Measurements from ENCODE around the gene EPHB1. TPM values are rescaled to one million over a fixed set of nuclear protein-coding genes. Genes with fewer than 3 reads are reported as not detected.

The EPHB1 gene
- total and polyA plus RNA-seq, 2 of the 13 experiments (the other 11 are each of a cell fraction or from before 2014, with no cell fraction given): 0.07 to 0.21 TPM

DNA sequence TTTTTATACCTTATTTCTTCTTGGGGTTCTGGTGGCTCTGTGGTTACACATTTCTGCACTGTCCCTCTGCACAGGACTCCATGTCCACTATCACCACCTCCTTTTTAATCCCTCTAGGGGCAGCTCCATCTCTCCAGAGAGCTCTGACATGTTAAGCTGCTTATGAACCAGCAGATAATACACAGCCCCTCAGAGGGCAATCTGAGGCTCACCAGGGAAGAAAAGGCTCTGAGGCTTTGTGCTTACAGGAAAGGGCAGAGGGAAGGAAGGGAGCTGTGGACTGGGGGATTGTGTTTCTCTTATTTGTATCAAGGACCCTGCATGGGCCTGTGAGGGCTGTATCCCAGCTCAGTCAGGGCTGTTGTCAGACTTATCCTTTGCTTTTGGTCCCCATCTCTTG is 164.5 kb downstream of the EPHB1 start:
- no peak for ATAC-seq
- no peak overlapping the region for H3K4me2 ChIP-seq (ENCODE audit: low read depth, low read length)
- H4K20me1 ChIP-seq (ENCODE audit: insufficient read depth, low read length): no peaks in the 10 kb centered on the region
- H3K9ac ChIP-seq (ENCODE audit: insufficient read depth, low read depth, low read length): no peak overlapping the region
- H3K27me3 ChIP-seq (ENCODE audit: control insufficient read depth in 1 of 2, insufficient read depth in 2 of 2, low read length in 2 of 2): no peaks in the 10 kb centered on the region; a peak in 2 of 5 replicates
- no peaks in the 10 kb centered on the region for H3K36me3 ChIP-seq (replicated peaks in 1 of 2; ENCODE audit: control insufficient read depth in 1 of 2, insufficient read depth in 2 of 2, low read length in 2 of 2)
- POLR2A ChIA-PET: no interaction called here
- CTCF ChIA-PET (ENCODE audit: low intra/inter-chr PET ratio, low total read pairs): no interaction called here
- H3K4me3 ChIP-seq (replicated peaks in 1 of 3; ENCODE audit: insufficient read depth in 1 of 3, low read depth in 2 of 3, low read length in 3 of 3): no peak overlapping the region
- no peak overlapping the region for H3K27ac ChIP-seq (ENCODE audit: extremely low read length, insufficient read depth, low read length)
- intact Hi-C loops (cut with micrococcal nuclease; ENCODE audit: unreplicated experiment) (no loop called here), in situ Hi-C loops (cut with HindIII; ENCODE audit: extremely low pct_ligation_motif_present, low pct_unique_long_range_greater_than_20kb) (no loop called here)
- no peak for FAIRE-seq
- TF ChIP-seq ZNF225 (CRISPR knock-in tag; IDR thresholded peaks at IDR 0.05): no peak
- no peak for TF ChIP-seq ZMYM2 (CRISPR knock-in tag; IDR thresholded peaks at IDR 0.05)
- TF ChIP-seq DNMT1 (CRISPR knock-in tag; IDR thresholded peaks at IDR 0.05): no peak
- no peak for TF ChIP-seq ZNF776 (CRISPR knock-in tag; IDR thresholded peaks at IDR 0.05)
- no peak for TF ChIP-seq KDM4B (CRISPR knock-in tag; IDR thresholded peaks at IDR 0.05)
- no peak for TF ChIP-seq SALL2 (CRISPR knock-in tag; IDR thresholded peaks at IDR 0.05)
- TF ChIP-seq, protein P1, sequence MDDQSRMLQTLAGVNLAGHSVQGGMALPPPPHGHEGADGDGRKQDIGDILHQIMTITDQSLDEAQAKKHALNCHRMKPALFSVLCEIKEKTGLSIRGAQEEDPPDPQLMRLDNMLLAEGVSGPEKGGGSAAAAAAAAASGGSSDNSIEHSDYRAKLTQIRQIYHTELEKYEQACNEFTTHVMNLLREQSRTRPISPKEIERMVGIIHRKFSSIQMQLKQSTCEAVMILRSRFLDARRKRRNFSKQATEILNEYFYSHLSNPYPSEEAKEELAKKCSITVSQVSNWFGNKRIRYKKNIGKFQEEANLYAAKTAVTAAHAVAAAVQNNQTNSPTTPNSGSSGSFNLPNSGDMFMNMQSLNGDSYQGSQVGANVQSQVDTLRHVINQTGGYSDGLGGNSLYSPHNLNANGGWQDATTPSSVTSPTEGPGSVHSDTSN (CRISPR knock-in tag; IDR thresholded peaks at IDR 0.05; ENCODE audit: borderline replicate concordance): no peak
- TF ChIP-seq ZSCAN30 (CRISPR knock-in tag; IDR thresholded peaks at IDR 0.05): no peak
- no peak for TF ChIP-seq HOXA7 (CRISPR knock-in tag; IDR thresholded peaks at IDR 0.05)
- TF ChIP-seq MEF2D (CRISPR knock-in tag; IDR thresholded peaks at IDR 0.05): no peak
- TF ChIP-seq ZNF773 (CRISPR knock-in tag; IDR thresholded peaks at IDR 0.05; ENCODE audit: borderline replicate concordance): no peak
- TF ChIP-seq HOXD1 (CRISPR knock-in tag; IDR thresholded peaks at IDR 0.05): no peak
- TF ChIP-seq POLR2G (IDR thresholded peaks at IDR 0.05; ENCODE audit: low read depth, low read length): no peak
- no peak for TF ChIP-seq KLF9 (CRISPR knock-in tag; IDR thresholded peaks at IDR 0.05; ENCODE audit: low read depth)
- TF ChIP-seq TBX2 (CRISPR knock-in tag; IDR thresholded peaks at IDR 0.05; ENCODE audit: borderline replicate concordance): no peak
- no peaks in the 10 kb centered on the region for H3K9me3 ChIP-seq (ENCODE audit: low read length)
- no peak for DNase-seq (ENCODE audit: low spot score)
- H2AFZ ChIP-seq (ENCODE audit: low read length): no peak overlapping the region
- H3K4me1 ChIP-seq (ENCODE audit: insufficient read depth, low read length): no peaks in the 10 kb centered on the region
- no TSS peak for BruUV-seq (replicated peaks)
- H3K79me2 ChIP-seq (ENCODE audit: insufficient read depth, low read length): no peaks in the 10 kb centered on the region
